Right renal pelvis (tissue), 4 donors: ENCODE results near the gene MT1E. TPM values are rescaled to one million over a fixed set of nuclear protein-coding genes. Genes with fewer than 3 reads are reported as not detected.

Experiments used
- DNase-seq, 4 donors: peaks; one replicate each; pipeline ENCODE4 v3.0.0-alpha.2; 2013; ENCODE audit warnings: low read depth in 4 of 4, low spot score in 3 of 4, missing footprints in 1 of 4
- polyA plus RNA-seq, 4 donors: library from polyadenylated mRNA; unstranded; fragments of 120-200 nt; gene quantifications; one replicate each; pipeline ENCODE4 v1.2.1, GENCODE V29; 2013; ENCODE audit not compliant: insufficient read length in 4 of 4

MT1E gene
- polyA plus RNA-seq, 4 donors, result 21.8 to 53.3 (median 30.6) TPM

DNA sequence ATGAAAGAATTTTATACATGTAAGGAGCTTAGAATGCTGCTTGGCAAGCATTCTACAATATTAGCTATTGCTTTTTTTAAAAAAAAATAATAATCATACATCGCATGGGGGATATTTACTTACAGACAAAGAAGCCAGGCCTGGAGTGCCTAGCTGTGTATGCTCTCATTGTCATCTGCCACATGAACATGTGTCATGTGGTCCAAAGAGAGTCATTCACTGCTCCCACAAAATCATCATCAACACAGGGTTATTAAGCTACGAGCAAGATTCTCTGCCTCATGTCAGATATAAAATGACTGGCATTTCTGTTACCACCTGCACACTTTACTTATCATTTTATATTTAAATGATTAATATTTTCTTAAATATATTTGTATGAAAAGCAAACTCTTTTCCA, 1.9 kb upstream of the MT1E start:
- DNase-seq, result no peak

GRCh38 chr16:56625943-56626654, 518 bp downstream of the MT1E start:
- no peak for DNase-seq

DNA sequence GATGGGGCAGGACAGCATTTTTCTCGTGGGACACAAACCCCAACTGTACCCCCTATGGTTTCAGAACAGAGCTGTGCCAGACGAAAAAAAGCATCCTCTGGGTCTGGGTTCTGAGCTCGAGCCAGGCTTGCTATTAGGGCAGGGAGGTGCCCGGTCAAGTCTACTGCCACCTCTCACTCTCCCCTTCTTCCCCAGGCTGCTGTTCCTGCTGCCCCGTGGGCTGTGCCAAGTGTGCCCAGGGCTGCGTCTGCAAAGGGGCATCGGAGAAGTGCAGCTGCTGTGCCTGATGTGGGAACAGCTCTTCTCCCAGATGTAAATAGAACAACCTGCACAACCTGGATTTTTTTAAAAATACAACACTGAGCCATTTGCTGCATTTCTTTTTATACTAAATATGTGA, 1.1 kb downstream of the MT1E start:
- no peak for DNase-seq

DNA sequence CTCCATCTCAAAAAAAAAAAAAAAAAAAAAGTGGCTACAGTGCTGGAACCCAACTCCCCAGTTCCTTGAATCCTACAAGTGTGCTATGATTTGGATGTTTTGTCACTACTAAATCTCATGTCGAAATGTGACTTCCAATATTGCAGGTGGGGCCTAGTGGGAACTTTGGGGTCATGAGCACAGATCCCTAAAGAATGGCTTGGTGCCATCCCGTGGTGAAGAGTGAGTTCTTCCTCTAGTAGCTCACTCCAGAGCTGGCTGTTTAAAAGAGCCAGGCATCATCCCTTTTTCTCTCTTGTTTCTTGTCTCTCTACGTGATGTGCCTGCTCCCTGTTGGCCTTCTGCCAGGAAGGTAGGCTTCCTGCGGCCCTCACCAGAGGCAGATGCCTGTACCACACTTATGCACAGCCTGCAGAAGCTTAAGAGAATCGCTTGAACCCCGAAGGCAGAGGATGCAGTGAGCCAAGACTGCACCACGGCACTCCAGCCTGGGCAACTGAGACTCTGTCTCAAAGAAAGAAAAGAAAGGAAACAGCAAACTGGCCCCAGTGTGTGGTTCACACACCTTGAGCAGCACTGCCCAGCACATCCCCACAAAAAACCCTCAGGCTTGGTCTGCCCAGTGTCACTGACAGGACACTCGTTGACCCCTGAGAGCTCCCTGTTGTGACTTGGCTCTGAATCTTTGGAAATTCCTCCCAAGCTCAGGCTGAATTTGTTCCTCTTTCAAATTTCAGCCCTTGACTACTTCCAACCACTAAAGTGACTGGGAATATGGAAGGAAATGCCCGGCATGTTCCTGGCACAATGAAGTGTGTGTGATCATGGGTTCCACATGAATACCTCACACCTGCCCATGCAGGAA, 3.1 kb downstream of the MT1E start:
- DNase-seq, result no peak

DNA sequence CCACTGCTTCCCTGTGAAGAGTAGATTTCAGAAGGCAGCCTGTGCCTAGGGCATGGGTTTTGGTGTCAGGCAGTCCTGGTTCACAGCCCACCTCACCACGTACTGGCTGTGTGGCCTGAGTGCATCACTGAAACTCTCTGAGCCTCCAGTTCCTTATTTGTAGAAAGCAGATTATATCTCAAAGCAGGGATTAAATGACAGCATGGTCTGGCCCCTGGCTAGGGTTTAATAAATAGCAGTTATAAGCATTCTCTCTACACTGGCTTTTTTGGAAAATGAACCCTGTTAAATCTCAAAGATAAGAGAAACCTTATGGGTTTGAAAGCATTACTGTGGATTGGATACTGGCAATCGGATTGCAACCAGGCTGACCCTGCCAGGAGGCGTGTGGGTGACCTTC, 4.0 kb downstream of the MT1E start:
- DNase-seq, result no peak

GRCh38 chr16:56630134-56630533, 4.6 kb downstream of the MT1E start:
- DNase-seq, result no peak

- no peak for DNase-seq
These were observed 5.6 kb downstream of the MT1E start for GRCh38 chr16:56631197-56631596.

- no peak for DNase-seq
These were observed 6.2 kb downstream of the MT1E start for GRCh38 chr16:56631832-56632155.

- no peak for DNase-seq
These were observed 6.7 kb downstream of the MT1E start, which contains the start of gene MT1M for GRCh38 chr16:56632156-56632847. Gene MT1M (plus strand): TSS chr16:56632659. CDS start chr16:56632732, 73 bp downstream.

GRCh38 chr16:56632848-56633365, 7.3 kb downstream of the MT1E start:
- no peak for DNase-seq

- DNase-seq, result no peak
These were observed 8.0 kb downstream of the MT1E start for GRCh38 chr16:56633535-56633934.

DNA sequence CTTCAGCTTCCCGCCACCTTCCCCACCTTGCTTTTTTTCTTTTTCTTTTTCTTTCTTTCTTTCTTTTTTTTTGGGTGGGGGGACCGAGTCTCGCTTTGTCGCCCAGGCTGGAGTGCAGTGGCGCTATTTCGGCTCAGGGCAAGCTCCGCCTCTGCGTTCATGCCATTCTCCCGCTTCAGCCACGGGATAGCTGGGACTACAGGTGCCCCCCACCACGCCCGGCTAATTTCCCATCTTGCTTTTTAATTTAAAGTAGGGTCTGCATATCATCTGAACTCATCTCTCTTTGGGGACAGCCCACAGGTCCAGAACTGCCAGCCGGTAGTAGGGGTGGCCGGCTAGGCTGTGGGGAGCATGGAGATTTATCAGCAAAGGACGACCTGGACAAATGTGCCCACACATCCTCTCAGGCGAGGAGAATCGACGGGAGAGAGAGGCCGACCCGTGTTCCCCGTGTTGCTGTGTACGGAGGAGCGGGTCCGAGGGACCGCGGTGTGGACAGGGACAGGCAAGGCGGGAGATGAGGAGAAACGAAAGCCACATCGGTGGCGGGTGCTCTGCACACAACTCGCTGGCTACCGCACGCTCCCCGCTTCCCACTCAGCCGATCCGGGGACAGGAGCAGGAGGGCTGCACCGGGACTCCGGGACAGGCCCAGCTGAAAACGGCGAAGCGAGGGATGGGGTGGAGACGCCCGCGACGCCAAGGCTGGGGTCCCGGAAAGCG, 9.3 kb downstream of the MT1E start:
- no peak for DNase-seq

- DNase-seq, result no peak
These were observed 9.9 kb downstream of the MT1E start for GRCh38 chr16:56635441-56635967.

DNA sequence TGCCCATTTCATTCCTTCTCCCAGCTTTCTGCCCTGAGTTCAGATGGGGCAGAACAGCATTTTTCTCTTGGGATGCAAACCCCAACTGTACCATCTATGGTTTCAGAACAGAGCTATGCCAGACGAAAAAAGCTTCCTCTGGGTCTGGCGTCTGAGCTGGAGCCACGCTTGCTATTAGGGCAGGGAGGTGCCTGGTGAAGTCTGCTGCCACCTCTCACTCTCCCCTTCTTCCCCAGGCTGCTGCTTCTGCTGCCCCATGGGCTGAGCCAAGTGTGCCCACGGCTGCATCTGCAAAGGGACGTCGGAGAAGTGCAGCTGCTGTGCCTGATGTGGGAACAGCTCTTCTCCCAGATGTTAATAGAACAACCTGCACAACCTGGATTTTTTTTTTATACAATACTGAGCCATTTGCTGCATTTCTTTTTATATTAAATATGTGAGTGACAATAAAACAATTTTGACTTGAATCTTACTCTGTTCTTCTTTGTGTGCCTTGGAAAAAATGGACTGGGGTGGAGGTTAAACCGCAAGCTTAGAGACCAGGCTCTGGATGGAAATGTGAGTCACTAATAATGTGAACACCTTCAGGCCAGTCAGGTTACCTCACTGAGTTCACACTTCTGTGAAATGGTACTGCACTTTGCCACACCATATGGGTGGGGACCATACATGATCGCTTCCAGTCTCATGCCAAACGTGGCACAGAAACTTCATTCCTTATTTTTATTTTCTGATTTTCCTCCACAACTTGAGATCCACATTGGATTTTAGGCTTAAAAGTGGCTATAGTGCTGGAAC, 11.2 kb downstream of the MT1E start:
- no peak for DNase-seq

GRCh38 chr16:56637814-56638750, 12.5 kb downstream of the MT1E start, which contains the start of gene MT1A:
Gene MT1A (plus strand): TSS chr16:56638666. CDS start chr16:56638739, 73 bp downstream.
- DNase-seq, result no peak

GRCh38 chr16:56639045-56639444, 13.5 kb downstream of the MT1E start:
- no peak for DNase-seq

- no peak for DNase-seq
These were observed 14.5 kb downstream of the MT1E start for GRCh38 chr16:56640076-56640475.

GRCh38 chr16:56641166-56641565, 15.6 kb downstream of the MT1E start:
- DNase-seq, result no peak
